ENCODE data around the gene NXT1.

DNA sequence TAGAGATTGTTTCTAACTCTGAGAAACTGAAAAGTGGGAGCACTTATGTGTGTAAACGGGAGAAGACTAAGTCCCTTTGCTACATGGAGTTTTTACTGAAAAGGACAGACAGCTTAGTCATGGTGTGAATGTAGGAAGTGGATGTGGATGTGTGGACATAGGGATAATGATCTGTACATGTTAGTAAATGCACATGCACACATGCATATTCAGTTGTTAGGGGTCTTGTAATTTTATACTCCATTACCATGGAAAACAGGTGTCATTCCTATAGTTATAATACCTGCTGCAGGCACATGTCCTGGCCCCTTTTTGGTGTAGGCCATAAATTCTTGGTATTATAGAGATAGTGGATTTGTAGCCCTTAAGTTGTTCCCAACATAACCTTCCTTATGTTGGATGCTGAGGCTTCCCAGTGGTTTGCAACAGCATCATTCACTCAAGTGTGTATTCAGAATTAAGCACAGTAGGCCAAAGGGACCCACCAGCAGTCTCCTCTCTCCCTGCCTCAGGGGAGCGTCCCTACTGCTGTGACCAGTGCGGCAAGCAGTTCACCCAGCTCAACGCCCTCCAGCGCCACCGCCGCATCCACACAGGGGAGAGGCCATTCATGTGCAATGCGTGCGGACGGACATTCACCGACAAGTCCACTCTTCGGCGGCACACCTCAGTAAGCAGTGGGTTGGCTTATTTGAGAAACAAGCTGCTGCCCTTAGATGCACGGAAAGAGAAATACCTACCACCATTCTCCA is 18.7 kb downstream of the NXT1 start:
- TF ChIP-seq, protein P1, sequence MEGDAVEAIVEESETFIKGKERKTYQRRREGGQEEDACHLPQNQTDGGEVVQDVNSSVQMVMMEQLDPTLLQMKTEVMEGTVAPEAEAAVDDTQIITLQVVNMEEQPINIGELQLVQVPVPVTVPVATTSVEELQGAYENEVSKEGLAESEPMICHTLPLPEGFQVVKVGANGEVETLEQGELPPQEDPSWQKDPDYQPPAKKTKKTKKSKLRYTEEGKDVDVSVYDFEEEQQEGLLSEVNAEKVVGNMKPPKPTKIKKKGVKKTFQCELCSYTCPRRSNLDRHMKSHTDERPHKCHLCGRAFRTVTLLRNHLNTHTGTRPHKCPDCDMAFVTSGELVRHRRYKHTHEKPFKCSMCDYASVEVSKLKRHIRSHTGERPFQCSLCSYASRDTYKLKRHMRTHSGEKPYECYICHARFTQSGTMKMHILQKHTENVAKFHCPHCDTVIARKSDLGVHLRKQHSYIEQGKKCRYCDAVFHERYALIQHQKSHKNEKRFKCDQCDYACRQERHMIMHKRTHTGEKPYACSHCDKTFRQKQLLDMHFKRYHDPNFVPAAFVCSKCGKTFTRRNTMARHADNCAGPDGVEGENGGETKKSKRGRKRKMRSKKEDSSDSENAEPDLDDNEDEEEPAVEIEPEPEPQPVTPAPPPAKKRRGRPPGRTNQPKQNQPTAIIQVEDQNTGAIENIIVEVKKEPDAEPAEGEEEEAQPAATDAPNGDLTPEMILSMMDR (IDR thresholded peaks at IDR 0.05; ENCODE audit: low read length), result no peak
- no peak for TF ChIP-seq EZH2 (IDR thresholded peaks at IDR 0.05; ENCODE audit: borderline replicate concordance, low read length)

Measured in OCI-LY1 (cell line).